ENCODE results near the gene THEMIS2.
"Not testable (repeated sequence)": the region's sequence is repeated elsewhere in the genome, so short reads cannot be mapped to it uniquely, and the experiment has no call there.

THEMIS2 gene

GRCh38 chr1:27863538-27863915 lies 8.8 kb upstream of the THEMIS2 start:
- no peak for ATAC-seq

DNA sequence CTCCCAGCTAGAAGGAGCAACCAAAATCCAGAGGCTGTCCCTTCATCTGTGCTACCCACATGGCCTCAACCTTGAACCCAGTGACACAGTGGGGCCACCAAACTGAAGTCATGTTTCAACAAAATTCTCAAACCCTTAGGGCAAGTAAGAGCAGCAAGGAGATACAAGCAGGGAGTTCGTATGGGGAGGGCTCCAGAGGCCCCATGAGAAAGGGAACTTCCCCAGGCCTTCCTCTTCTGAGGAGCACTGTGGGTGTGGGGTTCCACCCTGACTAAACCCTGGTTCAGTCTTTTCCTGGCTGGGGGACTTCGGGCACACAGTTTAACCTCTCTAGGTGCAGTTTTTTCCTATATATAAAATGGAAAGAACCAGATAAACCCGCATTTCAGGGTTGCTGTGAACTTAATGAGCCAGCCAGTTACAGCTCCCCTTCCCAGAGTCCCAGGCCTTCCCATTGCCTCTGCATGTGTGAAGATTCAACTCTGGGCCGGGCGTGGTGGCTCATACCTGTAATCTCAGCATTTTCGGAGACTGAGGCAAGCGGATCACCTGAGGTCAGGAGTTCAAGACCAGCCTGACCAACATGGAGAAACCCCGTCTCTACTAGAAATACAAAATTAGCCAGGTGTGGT lies 8.0 kb upstream of the THEMIS2 start:
- peak; percentile 27 to 66 for ATAC-seq

GRCh38 chr1:27865821-27866220 lies 6.5 kb upstream of the THEMIS2 start:
- no peak for ATAC-seq

GRCh38 chr1:27868556-27868931 lies 3.8 kb upstream of the THEMIS2 start:
- no peak for ATAC-seq

GRCh38 chr1:27868932-27869718 lies 3.2 kb upstream of the THEMIS2 start:
- ATAC-seq = peak; percentile 55 to 65

DNA sequence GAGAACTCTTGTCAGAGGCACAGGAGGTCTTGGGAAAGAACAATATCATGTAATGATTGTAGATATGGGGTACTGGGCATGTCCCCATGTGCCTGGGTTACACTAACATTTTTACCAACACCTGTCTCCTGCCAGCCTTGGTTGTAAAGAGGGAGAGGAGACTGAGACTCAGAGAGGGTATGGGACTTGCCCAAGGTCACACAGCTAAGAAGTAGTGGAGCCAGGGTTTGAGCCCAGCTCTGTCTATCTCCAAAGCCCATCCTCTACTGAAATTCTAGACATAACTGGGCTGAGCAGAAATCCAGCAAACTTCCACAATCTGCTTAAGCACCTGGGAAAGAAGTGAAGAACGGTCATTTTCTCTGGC lies 2.6 kb upstream of the THEMIS2 start:
- ATAC-seq = no peak

DNA sequence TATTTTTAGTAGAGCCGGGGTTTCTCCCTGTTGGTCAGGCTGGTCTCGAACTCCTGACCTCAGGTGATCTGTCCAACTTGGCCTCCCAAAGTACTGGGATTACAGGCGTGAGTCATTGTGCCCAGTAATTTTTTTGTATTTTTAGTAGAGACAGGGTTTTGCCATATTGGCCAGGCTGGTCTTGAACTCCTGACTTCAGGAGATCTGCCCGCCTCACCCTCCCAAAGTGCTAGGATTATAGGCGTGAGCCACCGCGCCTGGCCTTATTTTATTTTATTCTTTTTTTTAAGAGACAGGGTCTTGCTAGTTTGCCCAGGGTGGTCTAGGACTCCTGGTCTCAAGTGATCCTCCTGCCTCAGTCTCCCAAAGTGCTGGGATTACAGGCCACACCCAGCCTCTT lies 1.3 kb upstream of the THEMIS2 start:
- not testable (repeated sequence) for ATAC-seq

DNA sequence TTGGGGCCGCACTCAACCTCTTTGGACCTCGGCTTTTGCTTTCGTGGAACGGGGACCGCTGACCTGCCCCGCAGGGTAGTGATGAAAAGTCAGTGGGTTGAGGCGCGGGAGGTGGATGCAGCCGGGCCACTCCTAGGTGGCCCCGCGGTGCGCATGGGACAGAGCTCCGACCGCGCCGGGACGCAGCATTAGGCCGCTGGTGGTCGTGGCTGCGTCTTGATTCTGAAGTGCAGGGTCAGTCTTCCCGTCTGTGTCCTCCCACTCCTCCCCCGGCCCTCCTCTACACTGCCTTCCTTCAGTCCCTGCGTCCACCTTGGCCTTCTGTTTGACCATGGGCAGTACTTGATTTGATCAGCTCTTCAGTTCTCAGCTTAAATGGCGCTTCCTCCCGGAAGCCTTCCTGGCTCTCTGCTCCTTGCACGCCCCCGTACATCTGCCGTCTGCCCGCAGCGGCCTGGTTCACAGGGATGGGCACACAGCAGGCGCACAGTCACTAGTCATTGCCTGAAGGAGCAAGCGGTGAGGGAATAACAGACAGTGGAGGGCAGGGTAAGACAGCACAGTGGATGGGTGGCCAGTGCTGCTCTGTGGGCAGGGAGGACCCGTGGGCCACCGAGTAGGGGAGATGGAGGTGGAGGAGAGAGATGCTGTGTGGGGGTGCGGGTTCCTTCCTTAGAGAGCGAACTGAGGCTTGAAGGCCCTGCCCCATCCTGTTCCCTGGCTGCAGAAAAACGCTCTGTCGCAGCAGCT lies 633 bp downstream of the THEMIS2 start:
- ATAC-seq = peak; percentile 21 to 25

DNA sequence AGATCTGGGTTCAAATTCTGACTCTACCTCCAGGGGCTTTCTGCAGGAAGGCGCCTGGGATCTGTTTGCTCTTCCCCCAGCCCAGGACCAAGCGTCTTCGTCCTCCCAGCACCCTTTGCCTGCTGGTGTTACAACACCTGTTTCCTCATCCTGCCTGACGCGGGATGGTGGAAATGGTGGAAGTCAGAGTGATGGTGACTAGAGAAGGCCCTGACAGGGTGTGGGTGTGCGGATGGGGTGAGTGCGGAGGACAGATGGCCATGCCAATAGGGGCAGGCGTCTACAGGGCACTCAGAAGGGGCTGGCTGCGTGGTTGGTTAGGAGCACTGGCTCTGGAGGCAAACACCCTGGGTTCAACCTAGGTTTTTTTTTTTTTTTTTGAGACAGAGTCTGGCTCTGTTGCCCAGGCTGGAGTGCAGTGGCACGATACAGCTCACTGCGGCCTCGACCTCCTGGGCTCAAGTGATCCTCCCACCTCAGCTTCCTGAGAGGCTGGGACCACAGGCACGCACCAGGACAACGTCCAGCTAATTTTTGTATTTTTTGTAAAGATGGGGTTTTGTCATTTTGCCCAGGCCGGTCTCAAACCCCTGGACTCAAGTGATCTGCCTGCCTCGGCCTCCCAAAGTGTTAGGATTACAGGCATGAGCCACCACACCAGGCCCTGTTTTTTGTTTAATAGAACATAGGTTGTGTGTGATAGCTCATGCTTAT lies 1.5 kb downstream of the THEMIS2 start:
- no peak for ATAC-seq

GRCh38 chr1:27876341-27877114 lies 4.2 kb downstream of the THEMIS2 start:
- no peak for ATAC-seq

DNA sequence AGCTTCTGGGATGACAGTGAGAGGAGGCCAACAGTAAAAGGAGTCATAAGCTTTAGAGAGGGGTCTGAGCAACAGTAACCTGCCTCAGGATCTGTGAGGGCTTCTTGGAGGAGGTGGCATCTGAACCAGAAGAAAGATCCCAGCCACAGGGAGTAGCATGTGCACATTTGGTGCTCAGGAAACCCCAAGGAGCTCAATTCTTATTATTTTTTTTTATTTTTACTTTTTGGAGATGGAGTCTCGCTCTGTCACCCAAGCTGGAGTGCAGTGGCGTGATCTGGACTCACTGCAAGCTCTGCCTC lies 4.7 kb downstream of the THEMIS2 start:
- no peak for ATAC-seq

GRCh38 chr1:27878039-27878438 lies 5.7 kb downstream of the THEMIS2 start:
- no peak for ATAC-seq

GRCh38 chr1:27878787-27879335 lies 6.5 kb downstream of the THEMIS2 start:
- ATAC-seq = no peak

- no peak for ATAC-seq
Measured at GRCh38 chr1:27879374-27880082, 7.2 kb downstream of the THEMIS2 start.

GRCh38 chr1:27882543-27882903 lies 10.2 kb downstream of the THEMIS2 start:
- no peak for ATAC-seq

GRCh38 chr1:27883536-27883935 lies 11.2 kb downstream of the THEMIS2 start:
- ATAC-seq = no peak

DNA sequence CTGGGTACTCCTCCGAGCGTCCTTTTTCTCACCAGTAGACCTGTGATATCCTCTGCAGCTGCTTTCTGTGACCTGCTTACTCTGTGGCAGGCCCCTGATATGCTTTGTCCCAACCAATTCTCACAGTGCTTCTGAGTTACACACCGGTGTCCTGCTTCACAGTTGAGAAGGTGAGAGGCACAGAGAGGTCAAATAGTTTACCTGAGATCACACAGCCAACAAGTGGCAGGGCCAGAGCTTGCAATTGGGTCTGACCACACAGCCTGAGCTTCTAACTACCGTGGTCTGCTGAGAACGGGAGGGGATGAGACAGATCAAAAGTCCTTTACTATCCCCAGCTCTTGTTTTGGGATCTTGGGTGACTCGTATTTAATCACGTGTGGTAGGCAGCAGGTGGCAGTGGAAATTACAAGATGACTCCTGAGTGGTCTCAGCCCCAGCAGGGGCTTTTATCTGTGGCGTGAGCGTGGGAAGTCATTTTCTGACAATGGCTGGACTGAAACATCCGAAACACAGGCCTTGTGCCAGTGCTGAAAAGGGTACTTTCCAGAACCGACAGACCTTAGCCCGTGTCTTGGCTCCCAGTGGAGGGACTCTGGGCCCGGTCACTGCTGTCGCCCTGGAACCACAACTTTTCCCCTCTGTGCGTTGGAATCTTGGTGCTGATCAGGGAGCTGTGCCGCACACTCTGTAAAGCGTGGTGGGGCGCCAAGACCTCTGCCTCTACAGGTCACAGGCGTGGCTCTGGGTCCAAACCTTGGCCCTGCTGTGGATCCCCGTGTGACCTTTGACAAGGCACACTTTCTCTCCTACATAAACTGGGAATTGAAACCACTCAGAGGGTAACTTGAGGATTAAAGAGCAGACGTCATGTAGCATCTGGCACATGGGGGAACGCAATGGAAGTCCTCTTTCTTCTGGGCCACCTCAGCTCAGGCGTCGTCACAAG lies 11.9 kb downstream of the THEMIS2 start:
- peak; percentile 33 to 43 for ATAC-seq

DNA sequence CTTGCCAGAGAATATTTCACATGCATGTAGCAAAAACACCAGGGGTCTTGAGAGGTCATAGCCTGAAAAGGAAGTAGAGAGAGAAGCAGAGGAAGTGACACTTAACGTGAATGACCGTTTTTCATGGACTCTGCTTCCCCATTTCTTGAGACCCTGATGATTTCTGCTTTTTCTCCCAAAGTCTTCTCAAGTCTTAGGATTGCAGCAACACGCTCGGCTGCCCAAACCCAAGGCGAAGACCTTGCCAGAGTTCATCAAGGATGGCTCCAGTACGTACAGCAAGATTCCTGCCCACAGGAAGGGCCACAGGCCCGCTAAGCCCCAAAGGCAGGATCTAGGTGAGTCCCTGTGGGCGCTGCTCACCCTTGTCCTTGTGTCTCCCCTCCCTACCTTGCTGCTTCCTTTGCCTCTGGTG lies 12.8 kb downstream of the THEMIS2 start:
- ATAC-seq = no peak

DNA sequence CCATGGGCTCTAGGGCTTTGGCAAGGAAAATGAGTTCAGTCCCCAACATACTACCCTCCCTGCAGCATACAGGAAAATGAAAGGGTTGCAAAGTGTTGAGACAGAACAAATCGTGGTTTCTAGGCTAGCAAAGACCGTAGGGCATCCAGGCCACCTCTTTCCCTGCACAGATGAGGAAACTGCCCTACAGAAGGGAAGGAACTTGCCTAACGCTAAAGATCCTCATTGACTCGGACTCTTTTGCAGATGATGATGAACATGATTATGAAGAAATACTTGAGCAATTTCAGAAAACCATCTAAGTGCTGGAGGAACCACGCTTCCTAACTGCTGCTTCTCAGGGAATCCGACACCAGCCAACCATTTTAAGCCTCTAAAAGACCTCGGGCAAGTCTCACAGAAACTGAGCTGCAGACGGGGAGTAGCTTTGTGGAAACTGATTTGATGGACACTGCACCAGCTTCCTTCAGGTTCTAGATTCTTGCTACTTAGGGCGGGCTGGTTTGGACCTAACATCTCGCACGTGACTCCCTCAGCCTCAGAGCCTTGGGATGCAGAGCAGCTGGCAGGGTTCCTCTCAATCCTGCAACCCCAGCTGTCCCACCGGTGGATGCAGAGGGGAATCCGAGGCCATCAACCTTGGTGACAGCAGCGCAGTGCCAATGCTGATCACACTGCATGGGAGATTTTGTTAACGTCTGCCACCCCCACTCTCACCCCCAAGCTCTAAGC lies 13.4 kb downstream of the THEMIS2 start:
- ATAC-seq = no peak

- no peak for ATAC-seq
Measured at GRCh38 chr1:27886353-27886679, 14.0 kb downstream of the THEMIS2 start.
